Psoas muscle (tissue), 8 donors: Measurements from ENCODE around the gene TMEM63B. TPM values are rescaled to one million over a fixed set of nuclear protein-coding genes. Genes with fewer than 3 reads are reported as not detected.

ENCODE experiments used
- ATAC-seq, 4 donors: fragments of 200-7000 bp; cut with Tn5 transposase; one replicate each; pipeline ENCODE4 v1.9.1; 2020; ENCODE audit warnings: moderate library complexity in 3 of 4, mild to moderate bottlenecking in 2 of 4
- DNase-seq, 2 donors: peaks; one replicate each; pipeline ENCODE4 v3.0.0-alpha.2; 2020
- H3K27ac ChIP-seq: fragments of 200-600 bp; one replicate; pipeline ENCODE4 v1.8.0; 2022
- H3K27me3 ChIP-seq, 3 donors: fragments of 200-600 bp in 1 of 3; one replicate each; pipeline versions ENCODE4 v1.6.1 to v1.8.0; 2013 to 2022; ENCODE audit warnings: low read length in 2 of 3, mild to moderate bottlenecking in 2 of 3, moderate library complexity in 1 of 3; ENCODE audit not compliant: insufficient read depth in 3 of 3
- H3K36me3 ChIP-seq, 2 donors: fragments of 200-600 bp in 1 of 2; one replicate each; pipeline versions ENCODE4 v1.6.1 to v1.8.0; 2013 to 2022; ENCODE audit warnings: low read depth in 1 of 2, mild to moderate bottlenecking in 1 of 2, moderate library complexity in 1 of 2; ENCODE audit not compliant: insufficient read depth in 1 of 2
- H3K4me1 ChIP-seq: fragments of 200-600 bp; one replicate; pipeline ENCODE4 v1.8.0; 2022
- H3K4me3 ChIP-seq: fragments of 200-600 bp; one replicate; pipeline ENCODE4 v1.8.0; 2022; ENCODE audit warnings: mild to moderate bottlenecking
- H3K9me3 ChIP-seq: fragments of 200-600 bp; one replicate; pipeline ENCODE4 v1.8.0; 2022
- CTCF ChIP-seq: fragments of 200-600 bp; IDR thresholded peaks from one replicate; pipeline ENCODE4 v1.8.0; 2022; ENCODE audit warnings: antibody characterized with exemption
- WGBS, 3 donors: extraction: QIAGEN DNeasy Blood & Tissue Kit; methylation state at CpG; one replicate each; pipeline versions ENCODE4 v1.1.6 to v1.1.7; 2013; 5-methylcytosine and 5-hydroxymethylcytosine counted together
- intact Hi-C, 2 donors: fragments of 100-400 bp; cut with DNase I; formaldehyde crosslinking; loops; one replicate each; pipeline versions ENCODE4 v1.11.0 to v1.14.2; 2022
- polyA plus RNA-seq, 3 donors: library from polyadenylated mRNA; stranded (reverse); fragments of 200-250 nt; gene quantifications; one replicate each; pipeline ENCODE4 v1.2.3, GENCODE V29; 2013
- total RNA-seq, 4 donors: library from RNA; stranded (reverse); fragmentation: NEBNext Ultra II Directional in 2 of 4; extraction: Animal tissue kit (Norgen Biotek cat#: 25700) in 2 of 4; gene quantifications; one replicate each; pipeline versions ENCODE4 v1.2.1 to v1.2.4, GENCODE V29; 2021 to 2023
- donor health status: healthy with polysubstance abuse.
- donor health status: DM: no; HTN: no; CAD: no; lungs with moderate emphysema.
- donor health status: Bipolar disorder and iron deficiency.
- donor health status: healthy.
- donor health status: DM: yes; HTN: yes; CAD: no.
- donor health status: DM: no; HTN: no; CAD: no.
- donor health status: DM: no; HTN: no; CAD: no.
- donor health status: DM: yes; HTN: yes; CAD: no.

The TMEM63B gene
- total and polyA plus RNA-seq, 7 donors = 23.5 to 121 (median 38.4) TPM

- 94 to 96% (median 95%) methylated on average over 6 of the region's 6 CpGs for WGBS, 3 donors
- Histone ChIP-seq H3K27ac (no peak overlapping the region), H3K36me3 (no peaks in the 10 kb centered on the region), H3K4me3 (no peak overlapping the region), H3K4me1 (peaks cover 3% of the 10 kb centered on the region), H3K9me3 (no peaks in the 10 kb centered on the region), H3K27me3 (no peaks in the 10 kb centered on the region)
- DNase-seq (no peak), ATAC-seq (no peak)
- no peak for TF ChIP-seq CTCF
- intact Hi-C loops = no loop called here
Observed at GRCh38 chr6:44203955-44204354, 76.6 kb downstream of the TMEM63B start.

Other genes starting within 250 kb of the TMEM63B start
- 100 to 1,000 TPM in 3 of 4 donors, 10 to 100 TPM in 1; 62.3 to 177 (median 113) TPM for gene MRPL14, start 102 bp upstream of the TMEM63B start, total RNA-seq
- gene MRPL14, start 102 bp upstream of the TMEM63B start, polyA plus RNA-seq = 100 to 1,000 TPM; 166 to 308 (median 197) TPM
- gene CAPN11, start 31.3 kb downstream of the TMEM63B start, total RNA-seq = under 1 TPM in 1 of 4 donors, not detected in 3; 0.32 TPM
- gene CAPN11, start 31.3 kb downstream of the TMEM63B start, polyA plus RNA-seq = under 1 TPM; 0.05 to 0.16 (median 0.11) TPM
- gene MYMX, start 89.4 kb downstream of the TMEM63B start, total RNA-seq = under 1 TPM in 3 of 4 donors, not detected in 1; 0.34 to 0.54 (median 0.36) TPM
- gene MYMX, start 89.4 kb downstream of the TMEM63B start, polyA plus RNA-seq = under 1 TPM in 2 of 3 donors, not detected in 1; 0.09 to 0.61 TPM
- 10 to 100 TPM; 29.6 to 80.7 (median 41.6) TPM for gene SLC29A1, start 96.0 kb downstream of the TMEM63B start, total RNA-seq
- gene SLC29A1, start 96.0 kb downstream of the TMEM63B start, polyA plus RNA-seq = 10 to 100 TPM; 29.1 to 39.7 (median 39.1) TPM
- gene HSP90AB1, start 119.5 kb downstream of the TMEM63B start, total RNA-seq = 1,000 to 10,000 TPM; 1,150 to 1,595 (median 1,339) TPM
- 1,000 to 10,000 TPM in 2 of 3 donors, 100 to 1,000 TPM in 1; 743 to 1,128 (median 1,033) TPM for gene HSP90AB1, start 119.5 kb downstream of the TMEM63B start, polyA plus RNA-seq
- gene SLC35B2, start 130.0 kb downstream of the TMEM63B start, total RNA-seq = 10 to 100 TPM; 10.9 to 23.3 (median 18.0) TPM
- gene SLC35B2, start 130.0 kb downstream of the TMEM63B start, polyA plus RNA-seq = 10 to 100 TPM; 16.0 to 23.6 (median 20.8) TPM
- gene NFKBIE, start 138.0 kb downstream of the TMEM63B start, total RNA-seq = 1 to 10 TPM; 2.1 to 5.0 (median 3.0) TPM
- gene NFKBIE, start 138.0 kb downstream of the TMEM63B start, polyA plus RNA-seq = 1 to 10 TPM; 2.8 to 5.2 (median 4.0) TPM
- gene TMEM151B, start 142.9 kb downstream of the TMEM63B start, total RNA-seq = not detected
- under 1 TPM in 2 of 3 donors, not detected in 1; 0.04 to 0.07 TPM for gene TMEM151B, start 142.9 kb downstream of the TMEM63B start, polyA plus RNA-seq
- gene AARS2, start 185.8 kb downstream of the TMEM63B start, total RNA-seq = 1 to 10 TPM; 4.4 to 7.4 (median 5.1) TPM
- 1 to 10 TPM; 2.2 to 4.3 (median 3.0) TPM for gene AARS2, start 185.8 kb downstream of the TMEM63B start, polyA plus RNA-seq
- gene SPATS1, start 215.1 kb downstream of the TMEM63B start, total RNA-seq = not detected
- gene SPATS1, start 215.1 kb downstream of the TMEM63B start, polyA plus RNA-seq = not detected